ENCODE results near the gene ZNRD2.
A peak's percentile ranks its signal among the peaks of the same experiment; 100 is the strongest.
"Not testable (repeated sequence)": the region's sequence is repeated elsewhere in the genome, so short reads cannot be mapped to it uniquely, and the experiment has no call there.

ZNRD2 gene, protein sequence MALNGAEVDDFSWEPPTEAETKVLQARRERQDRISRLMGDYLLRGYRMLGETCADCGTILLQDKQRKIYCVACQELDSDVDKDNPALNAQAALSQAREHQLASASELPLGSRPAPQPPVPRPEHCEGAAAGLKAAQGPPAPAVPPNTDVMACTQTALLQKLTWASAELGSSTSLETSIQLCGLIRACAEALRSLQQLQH

DNA sequence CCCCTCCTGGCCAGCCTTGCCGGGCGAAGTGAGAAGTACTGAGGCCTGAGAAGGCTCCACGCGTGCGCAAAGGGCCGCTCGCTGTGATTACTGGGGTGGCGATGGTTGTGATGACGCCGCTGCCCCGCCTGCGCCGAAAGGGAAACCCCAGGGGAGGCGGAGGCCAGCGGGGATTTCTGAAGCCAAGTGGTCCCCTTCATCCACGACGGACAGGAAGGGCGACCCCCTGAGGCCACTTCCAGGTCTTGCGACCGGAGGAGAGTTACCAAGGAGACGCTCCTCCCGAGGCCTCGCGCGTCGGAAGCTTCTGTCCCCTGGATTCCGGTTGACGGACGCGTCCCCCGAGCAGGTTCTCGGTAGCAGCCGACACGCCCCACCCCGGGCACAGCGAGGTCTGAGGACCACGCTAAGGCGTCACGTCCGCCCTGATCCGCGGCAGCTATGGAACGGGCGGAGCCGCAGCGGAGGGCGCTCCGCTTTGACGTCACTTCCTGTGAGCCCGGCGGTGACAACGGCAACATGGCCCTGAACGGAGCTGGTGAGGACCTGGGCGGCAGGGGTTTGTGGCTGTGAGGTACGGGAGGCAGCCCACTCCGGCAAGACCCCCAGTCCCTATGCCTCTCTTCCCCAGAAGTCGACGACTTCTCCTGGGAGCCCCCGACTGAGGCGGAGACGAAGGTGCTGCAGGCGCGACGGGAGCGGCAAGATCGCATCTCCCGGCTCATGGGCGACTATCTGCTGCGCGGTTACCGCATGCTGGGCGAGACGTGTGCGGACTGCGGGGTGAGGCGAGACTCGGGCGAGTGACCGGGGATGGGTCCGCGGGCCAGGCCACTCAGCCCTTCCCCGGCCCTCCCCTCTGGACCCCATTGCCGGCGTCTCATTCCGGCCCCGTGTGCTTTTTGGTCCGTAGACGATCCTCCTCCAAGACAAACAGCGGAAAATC, at the start of gene ZNRD2:
Gene ZNRD2 (plus strand): TSS at position 505 of the 946 bp plus-strand sequence. CDS start 15 bp downstream, at position 520.
- DNase-seq, result peak; percentile 99

DNA sequence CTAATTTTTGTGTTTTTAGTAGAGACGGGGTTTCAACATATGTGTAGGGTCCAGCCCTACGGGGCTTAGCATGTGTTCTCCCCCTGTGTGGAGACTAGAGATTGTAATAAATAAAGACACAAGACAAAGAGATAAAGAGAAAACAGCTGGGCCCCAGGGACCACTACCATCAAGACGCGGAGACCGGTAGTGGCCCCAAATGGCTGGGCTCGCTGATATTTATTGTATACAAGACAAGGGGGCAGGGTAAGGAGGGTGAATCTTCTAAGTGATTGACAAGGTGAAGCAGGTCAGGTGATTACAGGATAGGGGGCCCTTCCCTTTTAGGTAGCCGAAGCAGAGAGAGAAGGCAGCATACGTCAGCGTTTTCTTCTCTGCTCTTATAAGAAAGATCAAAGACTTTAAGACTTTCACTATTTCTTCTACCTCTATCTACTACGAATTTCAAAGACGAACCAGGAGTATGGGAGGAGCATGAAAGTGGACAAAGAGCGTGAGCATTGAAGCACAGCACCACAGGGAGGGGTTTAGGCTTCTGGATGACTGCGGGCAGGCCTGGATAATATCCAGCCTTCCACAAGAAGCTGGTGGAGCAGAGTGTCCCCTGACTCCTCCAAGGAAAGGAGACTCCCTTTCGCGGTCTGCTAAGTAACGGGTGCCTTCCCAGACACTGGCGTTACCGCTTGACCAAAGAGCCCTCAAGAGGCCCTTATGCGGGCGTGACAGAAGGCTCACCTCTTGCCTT, 48.3 kb upstream of the ZNRD2 start:
- DNase-seq, result not testable (repeated sequence)

DNA sequence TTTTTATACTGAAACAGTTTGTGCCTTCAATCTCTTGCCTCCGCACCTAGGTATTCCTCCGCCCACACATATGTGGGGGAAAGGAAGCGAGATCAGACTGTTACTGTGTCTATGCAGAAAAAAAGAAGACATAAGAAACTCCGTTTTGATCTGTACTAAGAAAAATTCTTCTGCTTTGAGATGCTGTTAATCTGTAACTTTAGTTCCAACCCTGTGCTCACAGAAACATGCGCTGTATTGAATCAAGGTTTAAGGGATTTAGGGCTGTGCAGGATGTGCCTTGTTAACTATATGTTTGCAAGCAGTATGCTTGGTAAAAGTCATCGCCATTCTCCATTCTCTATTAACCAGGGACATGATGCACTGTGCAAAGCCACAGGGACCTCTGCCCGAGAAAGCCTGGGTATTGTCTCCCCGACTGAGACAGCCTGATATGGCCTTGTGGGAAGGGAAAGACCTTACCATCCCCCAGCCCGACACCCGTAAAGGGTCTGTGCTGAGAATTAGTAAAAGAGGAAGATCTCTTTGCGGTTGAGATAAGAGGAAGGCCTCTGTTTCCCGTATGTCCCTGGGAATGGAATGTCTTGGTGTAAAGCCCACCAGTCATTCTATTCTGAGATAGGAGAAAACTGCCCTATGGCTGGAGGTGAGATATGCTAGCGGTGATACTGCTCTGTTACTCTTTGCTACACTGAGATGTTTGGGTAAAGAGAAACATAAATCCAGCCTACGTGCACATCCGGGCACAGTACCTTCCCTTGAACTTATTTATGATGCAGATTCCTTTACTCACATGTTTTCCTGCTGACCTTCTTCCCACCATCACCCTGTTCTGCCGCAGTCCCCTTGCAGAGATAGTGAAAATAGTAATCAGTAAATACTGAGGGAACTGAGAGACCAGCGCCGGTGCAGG, 47.3 kb upstream of the ZNRD2 start:
- DNase-seq, result peak; percentile 29 to 40

DNA sequence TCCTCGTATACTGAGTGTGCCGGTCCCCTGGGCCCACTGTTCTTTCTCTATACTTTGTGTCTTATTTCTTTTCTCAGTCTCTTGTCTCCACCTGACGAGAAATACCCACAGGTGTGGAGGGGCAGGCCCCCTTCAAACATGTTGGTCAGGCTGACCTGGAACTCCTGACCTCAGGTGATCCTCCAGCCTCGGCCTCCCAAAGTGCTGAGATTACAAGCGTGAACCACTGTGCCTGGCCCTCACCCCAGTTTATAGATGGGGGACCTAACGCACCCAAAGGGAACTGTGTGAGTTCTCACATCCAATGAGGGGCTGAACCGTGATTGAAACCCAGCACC, 46.7 kb upstream of the ZNRD2 start:
- not testable (repeated sequence) for DNase-seq

DNA sequence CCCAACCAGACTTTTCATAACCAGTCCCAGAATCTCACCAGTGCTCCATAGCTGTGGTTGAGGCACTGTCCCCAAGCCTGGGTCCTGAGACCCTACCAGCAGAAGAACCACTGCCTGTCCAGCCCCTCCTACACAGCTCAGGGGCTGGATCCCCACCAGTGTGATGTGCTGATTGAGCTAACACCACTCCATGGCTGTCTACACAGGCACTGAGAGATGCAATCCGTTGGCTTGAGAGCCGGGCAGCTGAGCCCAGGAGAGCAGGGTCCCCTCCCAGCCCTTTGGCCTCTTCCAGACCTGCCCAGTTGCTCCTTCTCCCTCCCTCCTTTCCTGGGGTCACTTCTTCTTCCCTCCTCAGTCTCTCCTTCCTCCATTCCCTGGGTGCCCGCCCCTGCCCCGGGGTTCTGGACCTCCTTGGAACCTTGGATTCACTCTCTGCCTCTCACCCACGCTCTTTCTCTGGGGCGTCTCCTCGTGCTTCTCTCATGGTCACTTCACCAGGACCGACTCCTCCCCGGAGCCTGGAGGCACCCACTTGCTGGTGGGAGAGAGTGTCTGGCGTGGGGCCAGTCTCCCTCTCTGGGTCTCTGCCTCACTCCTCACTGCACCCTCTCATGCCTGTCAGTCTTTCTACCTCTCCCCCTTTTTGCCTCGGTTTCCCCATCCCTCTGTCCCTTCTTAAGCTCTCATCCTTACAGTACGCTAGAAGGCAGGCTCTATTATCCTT, 46.1 kb upstream of the ZNRD2 start:
- no peak for DNase-seq

DNA sequence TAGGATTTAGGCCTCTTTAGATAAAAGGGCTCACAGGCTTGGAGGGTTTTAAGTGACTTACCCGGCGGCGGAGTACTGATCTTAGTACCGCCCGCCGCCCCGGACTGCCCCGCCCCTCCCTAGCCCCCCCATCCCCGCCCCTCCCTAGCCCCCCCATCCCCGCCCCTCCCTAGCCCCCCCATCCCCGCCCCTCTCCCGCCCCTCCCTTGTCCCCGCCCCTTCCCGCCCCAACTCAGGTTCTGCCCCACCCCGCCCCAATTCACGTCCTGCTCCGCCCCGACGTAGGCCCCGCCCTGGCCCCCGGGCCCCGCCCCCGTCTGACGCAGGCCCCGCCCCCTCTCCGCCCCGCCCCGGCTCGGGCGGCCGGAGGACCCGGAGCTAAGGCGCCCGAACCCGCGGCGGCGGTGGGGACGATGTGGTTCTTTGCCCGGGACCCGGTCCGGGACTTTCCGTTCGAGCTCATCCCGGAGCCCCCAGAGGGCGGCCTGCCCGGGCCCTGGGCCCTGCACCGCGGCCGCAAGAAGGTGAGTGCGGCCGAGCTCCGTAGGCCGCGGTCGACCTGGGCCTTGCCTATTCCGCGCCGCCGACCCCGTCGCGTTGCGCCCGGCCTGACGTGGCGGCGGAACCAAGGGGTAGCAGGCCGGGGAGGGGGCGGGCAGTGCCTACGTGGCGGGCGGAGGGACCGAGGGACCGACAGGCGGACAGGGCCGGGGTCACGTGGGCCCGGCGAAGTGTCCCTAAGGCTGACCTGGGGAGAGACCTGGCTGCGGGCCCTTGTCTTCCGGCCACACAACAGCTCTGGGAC, 45.3 kb upstream of the ZNRD2 start, which contains the start of gene SCYL1:
Gene SCYL1 (plus strand): TSS at position 343 of the 805 bp plus-strand sequence. CDS start 71 bp downstream, at position 414.
- DNase-seq, result peak; percentile 74

DNA sequence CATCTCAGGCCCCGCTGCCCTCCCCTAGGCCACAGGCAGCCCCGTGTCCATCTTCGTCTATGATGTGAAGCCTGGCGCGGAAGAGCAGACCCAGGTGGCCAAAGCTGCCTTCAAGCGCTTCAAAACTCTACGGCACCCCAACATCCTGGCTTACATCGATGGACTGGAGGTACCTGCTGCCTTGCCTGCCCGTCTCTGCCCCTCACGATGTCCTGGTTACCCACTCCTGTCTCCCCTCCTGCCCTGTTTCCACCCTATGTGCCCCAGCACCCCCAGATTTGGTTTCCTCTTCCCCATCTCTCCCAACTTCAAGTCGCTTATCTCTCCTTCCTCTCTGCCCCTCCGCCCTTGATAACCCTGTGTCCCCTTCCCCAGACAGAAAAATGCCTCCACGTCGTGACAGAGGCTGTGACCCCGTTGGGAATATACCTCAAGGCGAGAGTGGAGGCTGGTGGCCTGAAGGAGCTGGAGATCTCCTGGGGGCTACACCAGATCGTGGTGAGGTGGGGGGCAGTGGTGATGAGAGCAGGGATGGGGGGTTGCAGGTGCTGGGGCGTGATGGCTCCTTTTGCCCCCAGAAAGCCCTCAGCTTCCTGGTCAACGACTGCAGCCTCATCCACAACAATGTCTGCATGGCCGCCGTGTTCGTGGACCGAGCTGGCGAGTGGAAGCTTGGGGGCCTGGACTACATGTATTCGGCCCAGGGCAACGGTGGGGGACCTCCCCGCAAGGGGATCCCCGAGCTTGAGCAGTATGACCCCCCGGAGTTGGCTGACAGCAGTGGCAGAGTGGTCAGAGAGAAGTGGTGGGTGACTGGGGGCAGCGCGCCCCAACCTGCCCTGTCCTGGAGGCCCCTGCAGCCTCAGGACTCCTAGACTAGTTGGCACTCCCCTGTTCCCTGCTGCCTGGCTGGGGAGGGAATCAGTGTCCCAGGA, 44.5 kb upstream of the ZNRD2 start:
- no peak for DNase-seq

DNA sequence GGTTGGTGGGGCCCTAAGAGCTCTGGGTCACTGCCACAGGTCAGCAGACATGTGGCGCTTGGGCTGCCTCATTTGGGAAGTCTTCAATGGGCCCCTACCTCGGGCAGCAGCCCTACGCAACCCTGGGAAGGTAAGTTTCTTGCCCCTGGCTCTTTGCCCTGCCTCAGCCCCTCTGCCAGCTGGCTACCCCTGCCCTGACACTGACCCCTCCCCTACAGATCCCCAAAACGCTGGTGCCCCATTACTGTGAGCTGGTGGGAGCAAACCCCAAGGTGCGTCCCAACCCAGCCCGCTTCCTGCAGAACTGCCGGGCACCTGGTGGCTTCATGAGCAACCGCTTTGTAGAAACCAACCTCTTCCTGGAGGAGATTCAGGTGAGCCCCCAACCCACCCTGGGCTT, 43.5 kb upstream of the ZNRD2 start:
- DNase-seq, result no peak

DNA sequence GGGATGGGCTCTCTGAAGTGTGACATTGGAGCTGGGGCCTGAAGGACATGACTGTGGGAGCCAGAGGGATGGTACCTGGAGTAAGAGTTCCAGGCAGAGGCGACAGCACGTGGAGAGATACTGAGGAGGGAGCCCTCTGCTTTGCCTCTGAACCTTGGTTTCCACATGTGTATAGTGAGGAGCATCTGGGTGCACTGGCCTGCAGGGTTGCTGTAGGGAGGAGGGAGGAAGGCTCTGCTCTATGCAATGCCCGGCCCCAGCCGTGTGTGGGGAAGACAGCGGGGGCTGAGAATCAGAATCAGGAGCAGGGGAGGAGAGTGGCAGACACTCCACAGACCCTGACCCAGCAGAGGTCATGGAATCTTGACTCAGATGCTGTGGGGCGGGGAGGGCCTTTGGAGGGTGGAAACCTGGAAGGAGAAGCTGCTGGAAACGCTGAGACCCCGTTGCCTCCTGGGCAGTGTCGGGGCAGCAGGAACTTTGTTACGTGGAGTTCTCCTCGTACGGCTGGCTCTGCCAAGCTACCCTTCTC, 41.4 kb upstream of the ZNRD2 start:
- DNase-seq, result no peak

DNA sequence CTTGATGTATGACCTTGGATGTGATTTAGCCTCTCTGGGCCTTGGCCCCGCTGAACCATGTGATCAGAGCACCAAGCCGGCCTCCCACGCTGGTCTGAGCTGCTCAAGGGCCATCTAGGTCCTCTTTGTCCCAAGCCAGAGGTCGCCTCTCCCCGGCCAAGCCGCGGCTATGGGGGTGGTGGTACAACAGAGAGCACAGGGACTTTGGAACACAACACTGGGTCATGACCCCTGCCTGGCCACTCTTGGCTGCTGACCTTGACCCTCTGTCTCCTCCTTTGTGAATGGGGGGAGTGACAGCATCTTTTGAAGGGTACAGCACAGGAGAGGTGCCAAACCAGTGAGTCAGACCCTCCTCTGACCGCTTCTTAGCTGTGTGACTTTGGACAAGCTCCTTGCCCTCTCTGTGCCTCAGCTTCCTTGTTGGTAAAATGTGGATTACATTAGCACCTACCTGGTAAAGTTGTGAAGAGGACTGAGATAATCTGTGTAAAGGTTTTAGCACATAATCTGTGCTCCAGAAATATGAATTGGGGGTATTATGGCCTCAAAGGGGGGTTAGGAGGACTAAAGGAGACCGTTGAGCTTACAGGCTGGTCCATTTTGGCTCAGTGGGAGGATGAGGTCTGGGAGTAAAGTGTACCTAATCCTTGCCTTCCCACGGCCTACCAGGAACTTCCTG, 40.7 kb upstream of the ZNRD2 start:
- DNase-seq, result no peak

DNA sequence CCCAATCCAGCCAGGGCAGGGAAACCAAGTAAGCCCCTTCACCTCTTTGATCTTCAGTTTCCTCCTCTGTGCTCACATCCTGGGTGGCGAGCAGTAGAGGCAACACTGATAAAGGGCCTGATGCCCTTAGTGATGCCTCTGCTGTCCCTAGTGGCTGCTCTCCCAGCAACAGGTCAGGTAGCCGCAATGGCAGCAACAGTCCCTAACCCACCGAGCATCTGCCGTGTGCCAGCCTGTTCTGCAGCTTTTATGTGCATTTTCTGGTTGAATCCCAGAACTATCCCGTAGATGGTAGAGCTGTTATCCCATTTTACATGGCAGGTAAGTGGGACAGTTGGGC, 40.1 kb upstream of the ZNRD2 start:
- DNase-seq, result no peak

DNA sequence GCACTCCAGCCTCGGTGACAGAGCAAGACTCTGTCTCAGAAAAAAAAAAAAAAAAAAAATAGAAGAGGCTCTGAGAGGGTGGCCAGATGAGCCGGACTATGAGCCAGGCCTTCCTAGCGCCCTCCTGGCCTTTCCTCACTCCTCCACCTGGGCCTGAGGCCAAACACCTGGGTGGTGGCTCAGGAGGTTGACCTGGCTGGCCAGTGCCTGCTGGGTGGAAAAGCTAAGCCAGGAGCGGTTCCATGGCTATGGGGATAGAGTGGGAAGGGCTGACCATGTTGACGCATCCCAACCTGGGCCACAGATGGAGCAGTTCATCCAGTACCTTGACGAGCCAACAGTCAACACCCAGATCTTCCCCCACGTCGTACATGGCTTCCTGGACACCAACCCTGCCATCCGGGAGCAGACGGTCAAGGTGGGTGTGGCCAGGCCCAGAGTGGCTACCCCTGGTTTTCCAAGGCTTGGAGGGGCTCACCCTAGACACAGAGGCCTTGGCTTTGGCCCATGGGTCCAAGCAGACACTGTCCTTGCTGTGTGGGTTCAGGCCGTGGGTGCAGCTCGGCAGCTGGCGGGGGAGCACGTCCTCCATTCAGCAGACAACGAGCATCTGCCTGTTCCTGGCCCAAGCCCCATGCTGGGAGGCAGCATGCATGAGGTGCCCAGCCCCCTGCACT, 37.8 kb upstream of the ZNRD2 start:
- DNase-seq, result no peak

DNA sequence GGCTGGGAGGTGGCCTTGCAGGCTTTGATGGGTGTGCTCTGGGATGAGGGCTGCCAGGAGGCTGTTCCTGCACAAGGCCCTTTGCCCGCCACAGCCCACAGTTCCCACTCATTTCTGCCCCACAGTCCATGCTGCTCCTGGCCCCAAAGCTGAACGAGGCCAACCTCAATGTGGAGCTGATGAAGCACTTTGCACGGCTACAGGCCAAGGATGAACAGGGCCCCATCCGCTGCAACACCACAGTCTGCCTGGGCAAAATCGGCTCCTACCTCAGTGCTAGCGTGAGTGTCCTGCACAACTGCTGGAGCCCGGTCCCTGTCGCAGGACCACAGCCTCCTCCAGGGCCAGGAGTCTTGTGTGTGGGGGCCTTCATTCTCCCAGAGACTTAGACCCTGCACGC, 35.2 kb upstream of the ZNRD2 start:
- DNase-seq, result no peak

DNA sequence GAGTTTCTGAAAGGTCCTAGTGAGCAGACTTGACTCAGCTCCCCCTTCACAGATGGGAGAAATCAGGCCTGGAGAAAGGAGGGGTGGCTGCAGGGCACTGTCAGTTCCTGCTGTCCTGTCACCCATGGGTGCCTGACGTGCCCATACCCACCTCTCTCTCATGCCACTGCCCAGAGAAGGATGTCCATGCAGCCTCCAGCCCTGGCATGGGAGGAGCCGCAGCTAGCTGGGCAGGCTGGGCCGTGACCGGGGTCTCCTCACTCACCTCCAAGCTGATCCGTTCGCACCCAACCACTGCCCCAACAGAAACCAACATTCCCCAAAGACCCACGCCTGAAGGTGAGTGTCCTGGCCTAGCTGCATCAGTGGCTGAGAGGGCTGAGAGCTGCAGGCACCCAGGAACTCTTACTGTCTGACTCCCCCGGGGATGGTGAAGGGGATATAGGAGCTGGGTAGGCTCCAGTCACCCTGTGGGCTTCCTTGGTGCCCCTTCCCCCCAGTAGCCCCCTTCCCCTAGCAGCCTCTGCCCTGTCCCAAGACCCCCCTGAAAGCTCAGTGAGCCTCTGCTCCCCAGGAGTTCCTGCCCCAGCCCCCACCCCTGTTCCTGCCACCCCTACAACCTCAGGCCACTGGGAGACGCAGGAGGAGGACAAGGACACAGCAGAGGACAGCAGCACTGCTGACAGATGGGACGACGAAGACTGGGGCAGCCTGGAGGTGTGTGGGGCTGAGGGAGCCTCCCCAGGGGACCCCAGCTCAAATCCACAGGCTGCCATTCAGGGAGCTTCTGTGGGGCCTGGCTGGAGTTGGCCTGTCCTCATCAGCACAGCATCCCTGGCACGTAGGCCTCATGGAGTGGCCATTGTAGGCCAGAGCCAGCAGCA, 33.6 kb upstream of the ZNRD2 start:
- DNase-seq, result no peak

DNA sequence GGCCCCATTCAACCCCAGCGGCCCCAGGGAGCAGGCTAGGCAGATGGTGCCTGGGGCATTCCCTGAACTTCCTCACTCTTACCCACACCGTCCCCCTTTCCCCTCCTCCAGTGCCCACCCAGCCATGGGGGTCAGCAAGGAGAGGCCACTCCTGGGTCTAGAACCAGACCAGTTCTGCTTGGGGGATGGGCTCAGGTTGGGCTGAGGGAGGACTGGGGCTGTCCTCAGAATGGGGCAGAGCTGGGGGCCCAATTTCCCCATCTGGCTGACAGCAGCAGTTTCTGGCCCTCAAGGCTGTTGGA, 33.0 kb upstream of the ZNRD2 start:
- DNase-seq, result no peak

DNA sequence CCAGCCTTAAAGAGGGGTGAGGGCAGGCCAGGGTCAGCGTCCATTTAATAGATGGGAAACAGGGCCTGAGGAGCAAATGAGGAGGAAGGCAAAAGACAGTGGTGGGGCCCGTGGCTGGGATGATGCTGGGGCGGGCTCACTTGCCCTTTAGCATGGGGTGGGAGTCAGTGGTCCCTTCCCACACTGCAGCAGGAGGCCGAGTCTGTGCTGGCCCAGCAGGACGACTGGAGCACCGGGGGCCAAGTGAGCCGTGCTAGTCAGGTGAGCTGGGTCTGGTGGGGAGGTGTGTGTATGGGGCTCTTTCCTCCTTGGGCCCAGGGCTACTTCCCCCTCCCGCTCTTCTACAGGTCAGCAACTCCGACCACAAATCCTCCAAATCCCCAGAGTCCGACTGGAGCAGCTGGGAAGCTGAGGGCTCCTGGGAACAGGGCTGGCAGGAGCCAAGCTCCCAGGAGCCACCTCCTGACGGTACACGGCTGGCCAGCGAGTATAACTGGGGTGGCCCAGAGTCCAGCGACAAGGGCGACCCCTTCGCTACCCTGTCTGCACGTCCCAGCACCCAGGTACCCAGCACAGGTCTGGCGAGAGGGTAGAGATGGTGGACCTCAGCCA, 32.6 kb upstream of the ZNRD2 start:
- no peak for DNase-seq
